ENCODE data around the gene MAP2K7. TPM values are rescaled to one million over a fixed set of nuclear protein-coding genes. Genes with fewer than 3 reads are reported as not detected.

Gene MAP2K7
- total RNA-seq, 2 donors from 2014 or later, result 15.2 to 16.9 TPM

DNA sequence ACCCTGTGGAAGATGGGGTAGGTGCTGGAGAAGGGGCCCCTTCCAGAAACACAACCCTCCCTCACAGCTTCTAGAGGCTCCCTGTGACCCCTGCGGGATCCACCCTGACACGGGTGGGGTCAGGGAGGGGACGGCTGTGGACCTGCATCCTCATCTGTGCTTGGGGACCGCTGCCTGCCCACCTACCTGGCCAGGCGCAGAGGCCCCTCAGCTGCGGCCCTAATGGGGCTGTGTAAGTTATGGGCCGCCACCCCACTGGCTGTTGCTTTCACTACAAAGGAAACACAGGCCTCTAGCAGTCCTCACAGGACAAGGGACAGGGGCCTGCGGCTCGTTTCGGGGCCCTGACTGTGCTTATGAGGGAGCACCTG is 29.2 kb downstream of the MAP2K7 start:
- DNase-seq (ENCODE audit: low spot score) (no peak), ATAC-seq (ENCODE audit: insufficient number of reproducible peaks, low FRiP score, low read depth) (no peak)
- Histone ChIP-seq H3K4me1 (ENCODE audit: control insufficient read depth in 1 of 2, low read depth in 2 of 2) (peaks cover 21 to 32% of the 10 kb centered on the region in 2 donors), H3K27me3 (replicated peaks; ENCODE audit: insufficient read depth) (no peaks in the 10 kb centered on the region), H3K4me3 (no peak overlapping the region), H3K9me3 (no peaks in the 10 kb centered on the region), H3K27ac (no peak overlapping the region), H3K36me3 (peaks cover 67% of the 10 kb centered on the region)
- TF ChIP-seq, protein P1, sequence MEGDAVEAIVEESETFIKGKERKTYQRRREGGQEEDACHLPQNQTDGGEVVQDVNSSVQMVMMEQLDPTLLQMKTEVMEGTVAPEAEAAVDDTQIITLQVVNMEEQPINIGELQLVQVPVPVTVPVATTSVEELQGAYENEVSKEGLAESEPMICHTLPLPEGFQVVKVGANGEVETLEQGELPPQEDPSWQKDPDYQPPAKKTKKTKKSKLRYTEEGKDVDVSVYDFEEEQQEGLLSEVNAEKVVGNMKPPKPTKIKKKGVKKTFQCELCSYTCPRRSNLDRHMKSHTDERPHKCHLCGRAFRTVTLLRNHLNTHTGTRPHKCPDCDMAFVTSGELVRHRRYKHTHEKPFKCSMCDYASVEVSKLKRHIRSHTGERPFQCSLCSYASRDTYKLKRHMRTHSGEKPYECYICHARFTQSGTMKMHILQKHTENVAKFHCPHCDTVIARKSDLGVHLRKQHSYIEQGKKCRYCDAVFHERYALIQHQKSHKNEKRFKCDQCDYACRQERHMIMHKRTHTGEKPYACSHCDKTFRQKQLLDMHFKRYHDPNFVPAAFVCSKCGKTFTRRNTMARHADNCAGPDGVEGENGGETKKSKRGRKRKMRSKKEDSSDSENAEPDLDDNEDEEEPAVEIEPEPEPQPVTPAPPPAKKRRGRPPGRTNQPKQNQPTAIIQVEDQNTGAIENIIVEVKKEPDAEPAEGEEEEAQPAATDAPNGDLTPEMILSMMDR (IDR thresholded peaks at IDR 0.05), result no peak

DNA sequence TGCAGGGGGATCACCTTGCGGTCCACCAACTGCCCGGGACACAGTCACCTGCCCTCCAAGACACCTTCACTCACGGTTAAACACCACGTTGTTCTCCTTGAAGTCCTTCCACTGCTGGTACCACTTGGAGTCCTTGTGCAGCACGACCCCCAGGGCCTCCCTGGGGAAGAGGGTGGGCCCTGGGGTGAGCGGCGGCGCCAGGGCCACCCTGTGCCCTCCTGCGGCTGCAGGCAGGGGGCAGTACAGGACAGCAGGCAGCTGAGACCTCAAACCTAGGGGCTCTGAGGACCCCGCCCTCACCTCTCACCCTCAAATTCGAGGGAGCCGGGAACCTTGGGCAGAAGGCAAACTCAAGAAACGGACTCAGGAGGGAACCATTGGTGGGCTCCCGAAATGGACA is 29.7 kb downstream of the MAP2K7 start:
- no peaks in the 10 kb centered on the region for H3K27me3 ChIP-seq (replicated peaks; ENCODE audit: insufficient read depth)
- TF ChIP-seq, protein P1 (IDR thresholded peaks at IDR 0.05), result no peak
- no peak for ATAC-seq (ENCODE audit: insufficient number of reproducible peaks, low FRiP score, low read depth)
- peaks cover 72% of the 10 kb centered on the region for H3K36me3 ChIP-seq
- H3K4me1 ChIP-seq (ENCODE audit: control insufficient read depth in 1 of 2, low read depth in 2 of 2), result peaks cover 16 to 27% of the 10 kb centered on the region in 2 donors
- H3K4me3 ChIP-seq, result no peak overlapping the region
- H3K9me3 ChIP-seq, result no peaks in the 10 kb centered on the region
- no peak for DNase-seq (ENCODE audit: low spot score)
- no peak overlapping the region for H3K27ac ChIP-seq

GRCh38 chr19:7933828-7934725 is 30.4 kb downstream of the MAP2K7 start:
- H3K36me3 ChIP-seq, result peaks cover 72% of the 10 kb centered on the region
- H3K27me3 ChIP-seq (replicated peaks; ENCODE audit: insufficient read depth), result no peaks in the 10 kb centered on the region
- DNase-seq (ENCODE audit: low spot score), result no peak
- no peaks in the 10 kb centered on the region for H3K9me3 ChIP-seq
- TF ChIP-seq, protein P1 (IDR thresholded peaks at IDR 0.05), result no peak
- ATAC-seq (ENCODE audit: insufficient number of reproducible peaks, low FRiP score, low read depth), result no peak
- peaks cover 15 to 24% of the 10 kb centered on the region in 2 donors for H3K4me1 ChIP-seq (ENCODE audit: control insufficient read depth in 1 of 2, low read depth in 2 of 2)
- no peak overlapping the region for H3K4me3 ChIP-seq
- no peak overlapping the region for H3K27ac ChIP-seq

- H3K9me3 ChIP-seq, result no peaks in the 10 kb centered on the region
- H3K4me3 ChIP-seq, result no peak overlapping the region
- H3K36me3 ChIP-seq, result peaks cover 72% of the 10 kb centered on the region
- H3K27ac ChIP-seq, result no peak overlapping the region
- no peak for DNase-seq (ENCODE audit: low spot score)
- TF ChIP-seq, protein P1 (IDR thresholded peaks at IDR 0.05), result no peak
- ATAC-seq (ENCODE audit: insufficient number of reproducible peaks, low FRiP score, low read depth), result no peak
- peaks cover 8 to 17% of the 10 kb centered on the region in 2 donors for H3K4me1 ChIP-seq (ENCODE audit: control insufficient read depth in 1 of 2, low read depth in 2 of 2)
- no peaks in the 10 kb centered on the region for H3K27me3 ChIP-seq (replicated peaks; ENCODE audit: insufficient read depth)
Observed at GRCh38 chr19:7934766-7935165, 31.1 kb downstream of the MAP2K7 start.

GRCh38 chr19:7940841-7941240 is 37.2 kb downstream of the MAP2K7 start:
- ATAC-seq (ENCODE audit: insufficient number of reproducible peaks, low FRiP score, low read depth) (no peak), DNase-seq (ENCODE audit: low spot score) (no peak)
- Histone ChIP-seq H3K27ac (no peak overlapping the region), H3K27me3 (replicated peaks; ENCODE audit: insufficient read depth) (no peaks in the 10 kb centered on the region), H3K4me3 (no peak overlapping the region), H3K9me3 (no peaks in the 10 kb centered on the region), H3K4me1 (ENCODE audit: control insufficient read depth in 1 of 2, low read depth in 2 of 2) (peaks cover 11 to 19% of the 10 kb centered on the region in 2 donors), H3K36me3 (peaks cover 39% of the 10 kb centered on the region)
- TF ChIP-seq, protein P1 (IDR thresholded peaks at IDR 0.05), result no peak
